Bronchus fibroblast of lung (primary cell): Measurements from ENCODE around the gene FAM210A. TPM values are rescaled to one million over a fixed set of nuclear protein-coding genes. Genes with fewer than 3 reads are reported as not detected.

Experiments used
- total RNA-seq: library from RNA; depleted of rRNA; stranded (reverse); fragments of >200 nt; gene quantifications from 2 replicates; pipeline ENCODE4 v1.2.3, GENCODE V29; 2015

Gene FAM210A, protein sequence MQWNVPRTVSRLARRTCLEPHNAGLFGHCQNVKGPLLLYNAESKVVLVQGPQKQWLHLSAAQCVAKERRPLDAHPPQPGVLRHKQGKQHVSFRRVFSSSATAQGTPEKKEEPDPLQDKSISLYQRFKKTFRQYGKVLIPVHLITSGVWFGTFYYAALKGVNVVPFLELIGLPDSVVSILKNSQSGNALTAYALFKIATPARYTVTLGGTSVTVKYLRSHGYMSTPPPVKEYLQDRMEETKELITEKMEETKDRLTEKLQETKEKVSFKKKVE
- total RNA-seq: 6.6 and 7.9 TPM in 2 replicates

GRCh38 chr18:13726232-13726971 is at the start of gene FAM210A, which contains the start of gene RNMT:
Gene FAM210A (minus strand): TSS chr18:13726558. CDS start chr18:13682077, 44,481 bp downstream.
Gene RNMT (plus strand): TSS chr18:13726673. CDS start chr18:13731518, 4,845 bp downstream.

Other genes with a start within 250 kb of the FAM210A start
- 8.8 and 11.3 TPM in 2 replicates for gene RNMT, start 115 bp upstream of the FAM210A start, total RNA-seq
- not detected in 2 replicates for gene MC5R, start 97.6 kb upstream of the FAM210A start, total RNA-seq
- gene MC2R, start 189.0 kb upstream of the FAM210A start, total RNA-seq: not detected in 2 replicates